Keratinocyte (primary cell): ENCODE results near the gene PER1. TPM values are rescaled to one million over a fixed set of nuclear protein-coding genes. Genes with fewer than 3 reads are reported as not detected.

Experiments used
- DNase-seq: peaks from one replicate; pipeline ENCODE4 v3.0.0-alpha.2; 2011; ENCODE audit warnings: low read depth, missing footprints, low spot score
- FAIRE-seq: peaks from 2 replicates; lab custom pipeline; 2011; peaks lifted over from hg19 to GRCh38; lab: Jason Lieb, UNC
- H2AFZ ChIP-seq: 2 replicates; pipeline ENCODE4 v1.6.0; 2012; ENCODE audit warnings: low read length, control low read depth, inconsistent platforms; ENCODE audit not compliant: control insufficient read depth
- H3K27ac ChIP-seq: 2 replicates; pipeline ENCODE4 v1.5.1; 2011; ENCODE audit warnings: low read length; ENCODE audit not compliant: control insufficient read depth, insufficient read depth
- H3K27me3 ChIP-seq: 3 replicates; pipeline ENCODE4 v1.6.0; 2011; ENCODE audit warnings: low read length; ENCODE audit not compliant: control insufficient read depth, insufficient read depth; ENCODE audit errors: extremely low read depth
- H3K36me3 ChIP-seq, 2 experiments: 2 replicates in 1 of 2; 3 replicates in 1 of 2; pipeline ENCODE4 v1.5.1; 2011; ENCODE audit warnings: low read length in 2 of 2, mild to moderate bottlenecking in 1 of 2; ENCODE audit not compliant: control insufficient read depth in 2 of 2, insufficient read depth in 2 of 2; ENCODE audit errors: extremely low read depth in 1 of 2
- H3K4me1 ChIP-seq: 3 replicates; pipeline ENCODE4 v1.5.1; 2011; ENCODE audit warnings: low read length; ENCODE audit not compliant: control insufficient read depth, insufficient read depth; ENCODE audit errors: extremely low read depth
- H3K4me2 ChIP-seq: 3 replicates; pipeline ENCODE4 v1.6.0; 2011; ENCODE audit warnings: low read depth, low read length; ENCODE audit not compliant: control insufficient read depth, insufficient read depth; ENCODE audit errors: extremely low read depth
- H3K4me3 ChIP-seq, 3 experiments: fragments of 200-600 bp in 1 of 3; sonication (generic) in 1 of 3; 2 replicates in 2 of 3; 3 replicates in 1 of 3; pipeline ENCODE4 v1.5.1; 2011 to 2016; ENCODE audit warnings: low read length in 3 of 3, mild to moderate bottlenecking in 3 of 3, control low read depth in 2 of 3, inconsistent platforms in 1 of 3, low read depth in 1 of 3, mixed read lengths in 1 of 3, mixed run types in 1 of 3, moderate library complexity in 1 of 3; ENCODE audit not compliant: control insufficient read depth in 2 of 3, insufficient read depth in 2 of 3; ENCODE audit errors: extremely low read depth in 1 of 3
- H3K79me2 ChIP-seq: 2 replicates; pipeline ENCODE4 v1.6.0; 2012; ENCODE audit warnings: low read length; ENCODE audit not compliant: control insufficient read depth, insufficient read depth
- H3K9ac ChIP-seq: 3 replicates; pipeline ENCODE4 v1.6.0; 2011; ENCODE audit warnings: low read length; ENCODE audit not compliant: control insufficient read depth, insufficient read depth; ENCODE audit errors: extremely low read depth
- H3K9me1 ChIP-seq: 3 replicates; pipeline ENCODE4 v1.6.0; 2011; ENCODE audit warnings: low read length; ENCODE audit not compliant: control insufficient read depth, insufficient read depth; ENCODE audit errors: extremely low read depth
- H3K9me3 ChIP-seq: 2 replicates; pipeline ENCODE4 v1.5.1; 2012; ENCODE audit warnings: low read depth, low read length; ENCODE audit not compliant: control insufficient read depth
- H4K20me1 ChIP-seq: 3 replicates; pipeline ENCODE4 v1.6.0; 2011; ENCODE audit warnings: low read length; ENCODE audit not compliant: control insufficient read depth, insufficient read depth; ENCODE audit errors: extremely low read depth
- CTCF ChIP-seq, 3 experiments: IDR thresholded peaks in 1 of 3; conservative IDR thresholded peaks in 1 of 3; optimal IDR thresholded peaks in 1 of 3; 2 replicates in 2 of 3; 3 replicates in 1 of 3; pipeline versions ENCODE3 to v1.5.1; 2011; ENCODE audit warnings: low read length in 3 of 3, mild to moderate bottlenecking in 3 of 3, moderate library complexity in 2 of 3, control low read depth in 1 of 3, inconsistent platforms in 1 of 3; ENCODE audit not compliant: insufficient read depth in 2 of 3; ENCODE audit errors: extremely low read depth in 1 of 3
- EZH2 ChIP-seq: IDR thresholded peaks from one replicate; pipeline ENCODE4 v1.6.1; 2012; ENCODE audit warnings: inconsistent platforms, mild to moderate bottlenecking, low read length, moderate library complexity
- dilution Hi-C: fragments of 300-500 bp; cut with MboI; formaldehyde crosslinking; loops from one replicate; pipeline ENCODE4 v1.7.0; 2020; ENCODE audit warnings: low sequenced_read_pairs; ENCODE audit not compliant: extremely low pct_ligation_motif_present
- polyA plus RNA-seq, 5 experiments: library from polyadenylated mRNA; depleted of rRNA in 3 of 5; stranded (reverse) in 3 of 5; stranded (forward) in 1 of 5; unstranded in 1 of 5; fragments of >200 nt; gene quantifications; 1 replicate in 1 of 5; 2 replicates in 3 of 5; 3 replicates in 1 of 5; pipeline versions ENCODE4 v1.2.1 to v1.2.3, GENCODE V29; 2011 to 2012; ENCODE audit warnings: missing spikeins in 2 of 5, low read depth in 1 of 5, low replicate concordance in 1 of 5

Gene PER1
- polyA plus RNA-seq, 1 donor (not counting 4 experiments of a cell fraction or from before 2014, with no cell fraction given) = 15.1 TPM

- Histone ChIP-seq H3K4me2 (no peak overlapping the region), H3K4me3 (no peak overlapping the region), H3K27me3 (no peaks in the 10 kb centered on the region), H3K4me1 (peaks cover 28% of the 10 kb centered on the region), H3K79me2 (peaks cover 35% of the 10 kb centered on the region), H4K20me1 (peaks cover 20% of the 10 kb centered on the region), H2AFZ (no peak overlapping the region), H3K9me1 (peaks cover 11% of the 10 kb centered on the region), H3K36me3 (peaks cover 56 to 73% of the 10 kb centered on the region in 2 experiments), H3K9ac (no peak overlapping the region), H3K27ac (no peak overlapping the region), H3K9me3 (no peaks in the 10 kb centered on the region)
- TF ChIP-seq CTCF (optimal IDR thresholded peaks at IDR 0.05 in 1 of 3, IDR thresholded peaks at IDR 0.05 in 1 of 3, conservative IDR thresholded peaks at IDR 0.05 in 1 of 3; ENCODE audit: extremely low read depth in 1 of 3, insufficient read depth in 2 of 3, low read length in 3 of 3) (no peak), EZH2 (no peak)
- dilution Hi-C loops = no loop called here
- DNase-seq = no peak
- no peak for FAIRE-seq
Measured at GRCh38 chr17:8148560-8148959, 3.6 kb downstream of the PER1 start.

GRCh38 chr17:8147805-8148404 is 4.3 kb downstream of the PER1 start:
- H2AFZ ChIP-seq = no peak overlapping the region
- no peak overlapping the region for H3K27ac ChIP-seq
- no peaks in the 10 kb centered on the region for H3K27me3 ChIP-seq
- H3K9ac ChIP-seq = no peak overlapping the region
- H3K9me1 ChIP-seq = peaks cover 5% of the 10 kb centered on the region
- dilution Hi-C loops = no loop called here
- no peak overlapping the region for H3K4me2 ChIP-seq
- H3K4me3 ChIP-seq = no peak overlapping the region
- TF ChIP-seq EZH2 (no peak), CTCF (optimal IDR thresholded peaks at IDR 0.05 in 1 of 3, IDR thresholded peaks at IDR 0.05 in 1 of 3, conservative IDR thresholded peaks at IDR 0.05 in 1 of 3; ENCODE audit: extremely low read depth in 1 of 3, insufficient read depth in 2 of 3, low read length in 3 of 3) (no peak)
- peaks cover 21% of the 10 kb centered on the region for H3K4me1 ChIP-seq
- peaks cover 20% of the 10 kb centered on the region for H4K20me1 ChIP-seq
- FAIRE-seq (no peak), DNase-seq (no peak)
- H3K36me3 ChIP-seq = peaks cover 56 to 70% of the 10 kb centered on the region in 2 experiments
- H3K79me2 ChIP-seq = peaks cover 32% of the 10 kb centered on the region
- H3K9me3 ChIP-seq = no peaks in the 10 kb centered on the region
